ENCODE results near the gene CIB1. TPM values are rescaled to one million over a fixed set of nuclear protein-coding genes. Genes with fewer than 3 reads are reported as not detected.

The CIB1 gene
- polyA plus RNA-seq, 4 donors: 107 to 360 (median 288) TPM

DNA sequence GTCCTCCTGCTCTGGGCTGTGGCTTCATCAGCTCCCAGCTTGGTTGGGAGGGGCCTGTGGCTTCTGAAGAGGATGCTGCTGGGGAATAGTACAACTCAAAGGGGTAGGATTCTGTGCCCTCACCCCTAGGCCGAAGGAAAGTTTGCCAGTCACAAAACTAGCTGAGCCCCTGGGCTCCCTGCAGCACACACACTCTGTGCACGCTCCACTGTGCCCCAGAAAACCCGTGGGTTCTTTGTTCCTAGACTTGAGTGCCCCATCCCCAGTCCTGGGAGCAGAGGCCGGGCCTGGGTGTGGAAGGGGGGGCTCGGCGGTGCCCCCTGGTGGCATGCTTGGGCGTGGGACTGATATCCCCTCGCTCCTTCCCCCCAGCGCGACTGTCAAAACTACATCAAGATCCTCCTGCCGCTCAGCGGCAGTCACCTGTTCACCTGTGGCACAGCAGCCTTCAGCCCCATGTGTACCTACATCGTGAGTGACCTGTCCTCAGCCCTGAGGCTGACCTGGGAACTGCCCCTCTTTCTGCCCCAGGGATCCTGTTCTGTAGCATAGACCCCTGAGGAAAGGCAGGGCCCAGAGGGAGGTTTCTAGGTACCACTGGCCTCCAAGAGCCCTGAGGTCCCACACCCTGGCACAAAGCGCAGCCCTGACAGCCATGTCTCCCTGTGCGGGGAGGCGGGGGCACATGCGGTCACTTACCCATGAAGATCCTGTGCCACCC lies 14.2 kb downstream of the CIB1 start:
- no peaks in the 10 kb centered on the region for H3K27me3 ChIP-seq (ENCODE audit: control insufficient read depth in 3 of 3, insufficient read depth in 3 of 3, low read length in 3 of 3)
- no peaks in the 10 kb centered on the region for H3K9me3 ChIP-seq (ENCODE audit: control insufficient read depth in 2 of 2, insufficient read depth in 1 of 2, low read depth in 1 of 2, low read length in 1 of 2)
- no peak overlapping the region for H3K27ac ChIP-seq (ENCODE audit: low read depth in 1 of 3, low read length in 2 of 3)
- WGBS, 3 donors: 59 to 68% (median 67%) methylated on average over 16 to 17 of the region's 17 CpGs
- H3K36me3 ChIP-seq (ENCODE audit: control insufficient read depth in 3 of 3, insufficient read depth in 2 of 3, low read depth in 1 of 3, low read length in 3 of 3): peaks cover 10 to 79% (median 16%) of the 10 kb centered on the region in 3 donors
- no peak overlapping the region for H3K4me3 ChIP-seq (ENCODE audit: low read depth in 1 of 3, low read length in 3 of 3)
- FAIRE-seq: no peak
- peaks cover 0 to 5% (median 3%) of the 10 kb centered on the region in 3 donors for H3K4me1 ChIP-seq (ENCODE audit: control insufficient read depth in 3 of 3, insufficient read depth in 2 of 3, low read depth in 1 of 3, low read length in 2 of 3)
- peak in 1 of 2 donors; percentile 52 for DNase-seq

DNA sequence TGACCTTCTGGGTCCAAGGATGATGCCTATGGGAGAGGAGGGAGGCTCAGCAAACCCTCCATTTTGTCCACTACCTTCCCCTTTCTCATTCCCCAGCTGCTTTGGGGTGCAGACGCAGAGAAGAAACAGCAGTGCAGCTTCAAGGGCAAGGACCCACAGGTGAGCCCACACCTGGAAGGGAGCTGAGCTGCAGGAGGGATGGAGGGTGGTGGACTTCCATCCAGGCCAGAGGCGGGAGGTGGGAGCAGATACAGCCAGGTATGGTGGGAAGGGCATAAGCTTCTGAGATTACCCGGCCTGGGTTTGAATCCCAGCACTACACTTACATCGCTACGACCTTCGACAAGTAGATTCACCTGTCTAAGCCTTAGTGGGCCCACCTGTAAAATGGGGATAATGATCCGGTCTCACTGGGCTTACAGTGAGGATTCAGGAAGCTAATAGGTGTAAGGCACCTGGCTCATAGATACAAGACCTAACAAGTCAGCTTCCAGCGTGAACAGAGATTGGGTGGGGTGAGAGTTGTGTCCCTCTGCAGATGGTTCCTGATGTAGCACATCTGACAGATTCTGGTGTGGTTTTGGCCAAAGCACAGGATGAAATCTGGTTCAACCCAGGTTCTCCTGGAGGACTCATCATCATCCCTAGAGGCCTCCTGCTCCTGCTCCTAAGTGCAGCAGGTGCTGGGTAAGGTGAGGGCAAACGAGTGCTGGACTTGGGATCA lies 15.9 kb downstream of the CIB1 start:
- no peak overlapping the region for H3K27ac ChIP-seq (ENCODE audit: low read depth in 1 of 3, low read length in 2 of 3)
- peaks cover 2 to 68% (median 6%) of the 10 kb centered on the region in 3 donors for H3K36me3 ChIP-seq (ENCODE audit: control insufficient read depth in 3 of 3, insufficient read depth in 2 of 3, low read depth in 1 of 3, low read length in 3 of 3)
- DNase-seq: no peak
- H3K9me3 ChIP-seq (ENCODE audit: control insufficient read depth in 2 of 2, insufficient read depth in 1 of 2, low read depth in 1 of 2, low read length in 1 of 2): no peaks in the 10 kb centered on the region
- 76 to 94% (median 84%) methylated on average over 9 of the region's 9 CpGs for WGBS, 3 donors
- H3K4me3 ChIP-seq (ENCODE audit: low read depth in 1 of 3, low read length in 3 of 3): no peak overlapping the region
- H3K27me3 ChIP-seq (ENCODE audit: control insufficient read depth in 3 of 3, insufficient read depth in 3 of 3, low read length in 3 of 3): no peaks in the 10 kb centered on the region
- FAIRE-seq: no peak
- H3K4me1 ChIP-seq (ENCODE audit: control insufficient read depth in 3 of 3, insufficient read depth in 2 of 3, low read depth in 1 of 3, low read length in 2 of 3): peaks cover 0 to 18% (median 4%) of the 10 kb centered on the region in 3 donors

DNA sequence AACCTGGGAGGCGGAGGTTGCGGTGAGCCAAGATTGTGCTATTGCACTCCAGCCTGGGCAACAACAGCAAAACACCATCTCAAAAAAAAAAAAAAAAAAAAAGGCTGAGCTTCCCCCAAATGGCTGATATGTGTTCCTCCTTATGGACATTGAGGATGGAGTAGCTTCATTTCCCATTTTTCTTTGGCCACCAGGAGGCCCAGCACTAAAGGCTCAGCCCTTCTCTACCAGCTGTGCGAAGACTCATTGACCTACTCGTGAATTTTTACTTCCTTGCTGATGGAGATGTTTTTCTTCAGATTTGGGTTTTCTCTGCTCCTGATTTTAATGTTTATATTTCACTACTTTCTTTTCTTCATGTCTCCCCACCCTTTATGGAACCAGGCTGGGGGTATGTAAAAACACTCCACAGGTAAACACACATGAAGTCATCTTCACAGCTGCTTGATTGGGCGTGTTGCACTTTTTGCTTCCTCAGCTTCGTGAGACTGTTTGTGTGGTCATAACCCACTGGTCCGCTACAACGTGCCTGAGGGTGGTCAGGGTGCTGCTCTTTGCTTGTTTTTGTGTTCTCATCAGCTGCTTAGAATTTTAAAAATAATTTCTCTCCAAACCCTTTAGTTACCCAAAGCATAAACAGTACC lies 19.1 kb downstream of the CIB1 start:
- Histone ChIP-seq H3K27ac (ENCODE audit: low read depth in 1 of 3, low read length in 2 of 3) (peak overlapping the region; percentile 68 to 100 (median 83)), H3K36me3 (ENCODE audit: control insufficient read depth in 3 of 3, insufficient read depth in 2 of 3, low read depth in 1 of 3, low read length in 3 of 3) (peaks cover 0 to 64% (median 3%) of the 10 kb centered on the region in 3 donors), H3K4me1 (ENCODE audit: control insufficient read depth in 3 of 3, insufficient read depth in 2 of 3, low read depth in 1 of 3, low read length in 2 of 3) (peaks cover 8 to 42% (median 9%) of the 10 kb centered on the region in 3 donors), H3K9me3 (ENCODE audit: control insufficient read depth in 2 of 2, insufficient read depth in 1 of 2, low read depth in 1 of 2, low read length in 1 of 2) (no peaks in the 10 kb centered on the region), H3K27me3 (ENCODE audit: control insufficient read depth in 3 of 3, insufficient read depth in 3 of 3, low read length in 3 of 3) (no peaks in the 10 kb centered on the region), H3K4me3 (ENCODE audit: low read depth in 1 of 3, low read length in 3 of 3) (no peak overlapping the region)
- DNase-seq (no peak), FAIRE-seq (no peak)
- 58 to 62% (median 62%) methylated on average over 8 of the region's 8 CpGs for WGBS, 3 donors

DNA sequence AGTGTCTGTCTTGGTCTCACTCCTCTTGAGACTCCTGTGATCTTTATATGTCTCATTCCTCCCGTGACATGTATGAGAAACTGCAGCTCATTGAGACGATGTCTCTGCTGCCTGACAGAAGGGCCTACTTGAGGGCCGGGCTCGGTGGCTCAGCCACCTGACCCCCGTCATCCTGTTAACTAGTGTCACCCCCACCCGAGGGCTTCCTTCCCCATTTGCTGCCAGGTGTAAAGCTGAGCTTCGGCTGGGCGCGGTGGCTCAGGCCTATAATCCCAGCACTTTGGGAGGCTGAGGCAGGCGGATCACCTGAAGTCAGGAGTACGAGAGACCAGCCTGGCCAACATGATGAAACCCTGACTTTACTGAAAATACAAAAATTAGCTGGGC lies 19.9 kb downstream of the CIB1 start:
- Histone ChIP-seq H3K4me3 (ENCODE audit: low read depth in 1 of 3, low read length in 3 of 3) (no peak overlapping the region), H3K9me3 (ENCODE audit: control insufficient read depth in 2 of 2, insufficient read depth in 1 of 2, low read depth in 1 of 2, low read length in 1 of 2) (no peaks in the 10 kb centered on the region), H3K27me3 (ENCODE audit: control insufficient read depth in 3 of 3, insufficient read depth in 3 of 3, low read length in 3 of 3) (no peaks in the 10 kb centered on the region), H3K27ac (ENCODE audit: low read depth in 1 of 3, low read length in 2 of 3) (peak overlapping the region; percentile 83 to 100 (median 96)), H3K36me3 (ENCODE audit: control insufficient read depth in 3 of 3, insufficient read depth in 2 of 3, low read depth in 1 of 3, low read length in 3 of 3) (peaks cover 0 to 63% (median 2%) of the 10 kb centered on the region in 3 donors), H3K4me1 (ENCODE audit: control insufficient read depth in 3 of 3, insufficient read depth in 2 of 3, low read depth in 1 of 3, low read length in 2 of 3) (peaks cover 8 to 46% (median 9%) of the 10 kb centered on the region in 3 donors)
- WGBS, 3 donors: 13 to 56% (median 41%) methylated on average over 11 of the region's 11 CpGs
- no peak for FAIRE-seq
- DNase-seq: no peak

DNA sequence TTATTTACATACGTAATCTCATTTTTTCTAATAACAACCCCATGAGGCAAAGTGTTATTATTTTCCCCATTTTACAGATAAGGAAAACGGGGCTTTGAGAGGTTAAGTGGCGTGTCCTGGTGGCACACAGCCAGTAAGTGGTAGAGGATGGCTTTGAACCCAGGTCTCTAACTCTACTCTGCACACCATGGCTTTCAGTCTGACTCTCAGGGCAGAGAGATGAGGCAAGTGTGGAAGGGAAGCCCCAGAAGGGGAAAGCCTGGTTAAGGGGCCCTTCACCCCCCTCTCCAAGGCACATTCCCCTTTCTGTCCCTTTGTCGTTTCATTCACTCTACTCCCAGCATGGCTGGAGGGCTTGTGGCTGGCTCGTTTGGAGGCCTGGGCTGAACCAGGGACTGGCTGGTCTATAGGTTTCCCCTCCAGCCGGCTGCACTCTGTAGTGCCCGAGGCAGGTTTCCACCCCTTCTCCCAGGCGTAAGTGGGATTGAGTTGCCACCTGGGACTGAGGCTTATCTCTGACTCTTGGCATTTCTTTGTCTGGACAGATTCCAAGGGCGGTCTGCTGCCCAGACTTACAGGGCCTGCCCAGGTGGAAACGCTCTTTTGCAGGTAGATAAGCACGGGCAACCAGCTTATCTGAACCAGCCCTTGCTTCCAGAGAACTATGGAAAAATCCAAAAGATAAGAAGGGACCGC lies 20.5 kb downstream of the CIB1 start:
- Histone ChIP-seq H3K4me1 (ENCODE audit: control insufficient read depth in 3 of 3, insufficient read depth in 2 of 3, low read depth in 1 of 3, low read length in 2 of 3) (peaks cover 8 to 51% (median 9%) of the 10 kb centered on the region in 3 donors), H3K9me3 (ENCODE audit: control insufficient read depth in 2 of 2, insufficient read depth in 1 of 2, low read depth in 1 of 2, low read length in 1 of 2) (no peaks in the 10 kb centered on the region), H3K36me3 (ENCODE audit: control insufficient read depth in 3 of 3, insufficient read depth in 2 of 3, low read depth in 1 of 3, low read length in 3 of 3) (peaks cover 0 to 63% (median 0%) of the 10 kb centered on the region in 3 donors), H3K27ac (ENCODE audit: low read depth in 1 of 3, low read length in 2 of 3) (peak overlapping the region; percentile 83 to 100 (median 96)), H3K27me3 (ENCODE audit: control insufficient read depth in 3 of 3, insufficient read depth in 3 of 3, low read length in 3 of 3) (no peaks in the 10 kb centered on the region), H3K4me3 (ENCODE audit: low read depth in 1 of 3, low read length in 3 of 3) (no peak overlapping the region)
- FAIRE-seq (no peak), DNase-seq (peak; percentile 78 to 97)
- whole genome bisulfite sequencing, 3 donors: 18 to 60% (median 34%) methylated on average over 12 of the region's 12 CpGs

DNA sequence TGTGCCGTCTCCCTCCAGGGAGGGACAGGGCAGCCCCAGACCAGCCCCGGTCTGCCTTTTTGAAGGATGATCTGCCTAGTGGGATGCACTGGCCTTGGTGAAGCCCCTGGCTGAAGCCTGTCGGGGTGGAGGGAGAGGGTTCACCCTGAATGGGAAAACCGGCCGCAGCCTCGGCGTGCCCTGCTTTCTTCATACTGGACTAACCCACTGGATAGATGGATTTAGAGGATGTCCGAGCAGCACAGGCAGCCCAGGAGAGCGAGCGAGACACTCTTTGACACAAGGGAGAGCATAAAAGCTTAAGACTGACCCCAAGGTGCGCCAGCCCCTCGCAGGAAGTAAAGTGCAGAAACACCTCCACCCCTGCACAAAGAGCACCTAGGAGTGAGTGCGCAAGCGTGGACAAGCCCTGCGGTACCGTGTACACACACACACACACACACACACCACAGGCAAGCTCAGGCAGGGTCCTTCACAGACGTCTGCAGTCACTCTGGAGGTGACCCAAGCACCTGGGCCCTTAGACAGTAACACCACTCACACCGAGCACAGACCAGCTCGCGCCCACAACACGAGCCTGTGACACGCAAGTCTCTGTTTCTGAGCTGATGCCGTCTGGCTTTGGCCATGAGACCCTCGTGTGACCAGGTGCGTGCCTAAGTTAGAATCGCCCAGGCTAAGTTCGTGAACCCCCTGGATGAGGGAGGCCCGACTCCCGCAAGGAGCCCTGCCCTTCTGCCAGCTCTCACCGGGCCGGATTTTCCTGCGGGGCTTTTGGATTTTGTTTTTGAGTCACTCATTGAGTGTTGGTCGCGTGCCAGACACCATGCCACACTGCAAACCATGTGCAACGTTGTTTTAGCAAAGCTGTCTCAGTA lies 21.3 kb downstream of the CIB1 start:
- peaks cover 8 to 55% (median 9%) of the 10 kb centered on the region in 3 donors for H3K4me1 ChIP-seq (ENCODE audit: control insufficient read depth in 3 of 3, insufficient read depth in 2 of 3, low read depth in 1 of 3, low read length in 2 of 3)
- H3K27ac ChIP-seq (ENCODE audit: low read depth in 1 of 3, low read length in 2 of 3): peak overlapping the region; percentile 83 to 100 (median 96)
- peaks cover 0 to 61% (median 0%) of the 10 kb centered on the region in 3 donors for H3K36me3 ChIP-seq (ENCODE audit: control insufficient read depth in 3 of 3, insufficient read depth in 2 of 3, low read depth in 1 of 3, low read length in 3 of 3)
- H3K9me3 ChIP-seq (ENCODE audit: control insufficient read depth in 2 of 2, insufficient read depth in 1 of 2, low read depth in 1 of 2, low read length in 1 of 2): no peaks in the 10 kb centered on the region
- 41 to 68% (median 52%) methylated on average over 31 to 35 of the region's 35 CpGs for WGBS, 3 donors
- no peaks in the 10 kb centered on the region for H3K27me3 ChIP-seq (ENCODE audit: control insufficient read depth in 3 of 3, insufficient read depth in 3 of 3, low read length in 3 of 3)
- DNase-seq (peak in 1 of 2 donors; percentile 54), FAIRE-seq (no peak)
- no peak overlapping the region for H3K4me3 ChIP-seq (ENCODE audit: low read depth in 1 of 3, low read length in 3 of 3)

DNA sequence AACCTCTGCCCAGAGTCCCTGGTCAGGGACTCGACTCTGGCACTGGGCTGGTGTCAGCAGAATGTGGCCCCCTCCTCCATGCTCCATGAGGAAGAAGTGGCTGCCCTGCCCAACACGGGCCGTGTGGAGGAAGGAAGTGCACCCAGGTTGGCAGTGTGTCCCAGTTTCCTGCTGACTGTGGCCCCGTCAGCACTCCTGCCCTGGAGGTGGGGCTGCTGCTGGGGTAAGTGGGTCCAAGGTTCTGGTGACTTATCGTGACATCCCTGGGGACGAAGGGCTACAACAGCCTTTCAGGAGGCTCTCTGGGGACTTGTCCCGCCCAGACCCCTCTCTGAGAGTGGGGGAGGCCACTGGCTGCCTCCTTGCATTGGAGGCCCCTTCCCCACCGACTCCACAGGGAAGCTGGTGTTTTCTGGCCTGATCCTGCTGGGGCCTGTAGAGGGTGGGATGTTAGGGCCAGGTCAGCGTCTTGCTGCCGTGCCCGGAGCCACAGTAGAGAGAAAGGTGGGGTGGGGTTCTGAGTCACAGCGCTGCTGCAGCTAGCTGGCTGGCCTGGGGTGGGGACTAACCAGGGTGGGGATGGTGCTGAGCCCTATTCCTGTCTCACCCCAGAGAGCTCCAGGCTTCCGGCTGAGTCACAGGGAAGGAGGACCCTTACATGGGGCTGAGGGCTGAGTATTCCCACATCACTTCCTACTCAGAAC lies 22.1 kb downstream of the CIB1 start:
- H3K27ac ChIP-seq (ENCODE audit: low read depth in 1 of 3, low read length in 2 of 3): peak overlapping the region; percentile 83 to 100 (median 96)
- H3K36me3 ChIP-seq (ENCODE audit: control insufficient read depth in 3 of 3, insufficient read depth in 2 of 3, low read depth in 1 of 3, low read length in 3 of 3): peaks cover 0 to 64% (median under 1%) of the 10 kb centered on the region in 3 donors
- no peaks in the 10 kb centered on the region for H3K27me3 ChIP-seq (ENCODE audit: control insufficient read depth in 3 of 3, insufficient read depth in 3 of 3, low read length in 3 of 3)
- peak; percentile 93 to 98 for DNase-seq
- FAIRE-seq: no peak
- 14 to 48% (median 27%) methylated on average over 13 of the region's 13 CpGs for WGBS, 3 donors
- H3K9me3 ChIP-seq (ENCODE audit: control insufficient read depth in 2 of 2, insufficient read depth in 1 of 2, low read depth in 1 of 2, low read length in 1 of 2): no peaks in the 10 kb centered on the region
- H3K4me1 ChIP-seq (ENCODE audit: control insufficient read depth in 3 of 3, insufficient read depth in 2 of 3, low read depth in 1 of 3, low read length in 2 of 3): peaks cover 8 to 57% (median 9%) of the 10 kb centered on the region in 3 donors
- H3K4me3 ChIP-seq (ENCODE audit: low read depth in 1 of 3, low read length in 3 of 3): no peak overlapping the region
